HEK293 (cell line): ENCODE data around the gene RPS6KC1.

Experiments
- CTCF ChIP-seq: fragments of 450-650 bp; formaldehyde crosslinking; IDR thresholded peaks from 2 replicates; pipeline ENCODE4 v1.5.1; 2016; ENCODE audit warnings: missing biosample characterization, missing genetic modification characterization
- ZNF280C ChIP-seq: fragments of 450-650 bp; formaldehyde crosslinking; IDR thresholded peaks from 2 replicates; pipeline ENCODE4 v1.5.1; 2016; ENCODE audit warnings: missing biosample characterization, missing genetic modification characterization

- no peak for TF ChIP-seq CTCF (tag by site-specific recombination)
- no peak for TF ChIP-seq ZNF280C
These were observed 15.5 kb upstream of the RPS6KC1 start for GRCh38 chr1:213035573-213035972.
